Adrenal gland (tissue), 12 donors: ENCODE measurements around the gene DDX46. TPM values are rescaled to one million over a fixed set of nuclear protein-coding genes. Genes with fewer than 3 reads are reported as not detected.
"Not testable (repeated sequence)": the region's sequence is repeated elsewhere in the genome, so short reads cannot be mapped to it uniquely, and the experiment has no call there.

Source experiments
- DNase-seq, 7 donors: peaks; one replicate each; pipeline ENCODE4 v3.0.0-alpha.2; 2019 to 2020
- H3K27ac ChIP-seq, 5 donors: fragments of 200-600 bp; sonication (generic) in 4 of 5; 1 replicate in 3 of 5; 2 replicates in 2 of 5; pipeline versions ENCODE4 v1.5.1 to v1.8.0; 2016 to 2020; ENCODE audit warnings: mild to moderate bottlenecking in 1 of 5
- H3K27me3 ChIP-seq: fragments of 200-600 bp; 2 replicates; pipeline ENCODE4 v1.8.0; 2021
- H3K36me3 ChIP-seq, 2 donors: fragments of 200-600 bp; replicated peaks in 1 of 2; 1 replicate in 1 of 2; 2 replicates in 1 of 2; pipeline versions ENCODE4 v1.5.1 to v1.8.0; 2018 to 2022
- H3K4me1 ChIP-seq, 2 donors: fragments of 200-600 bp; replicated peaks in 1 of 2; 1 replicate in 1 of 2; 2 replicates in 1 of 2; pipeline versions ENCODE4 v1.5.1 to v1.8.0; 2018 to 2021
- H3K4me3 ChIP-seq, 4 donors: fragments of 200-600 bp; sonication (generic) in 3 of 4; one replicate each; pipeline ENCODE4 v1.5.1; 2016 to 2018
- H3K9me3 ChIP-seq, 3 donors: fragments of 200-600 bp; sonication (generic) in 1 of 3; replicated peaks in 1 of 3; 1 replicate in 2 of 3; 2 replicates in 1 of 3; pipeline versions ENCODE4 v1.5.1 to v1.8.0; 2016 to 2021
- CTCF ChIP-seq, 6 experiments: fragments of 450-650 bp in 4 of 6; fragments of 200-600 bp in 2 of 6; sonication (generic) in 1 of 6; IDR thresholded peaks; 1 replicate in 5 of 6; 2 replicates in 1 of 6; pipeline versions ENCODE4 v1.5.1 to v1.8.0; 2016 to 2021; ENCODE audit warnings: antibody characterized with exemption in 6 of 6, mild to moderate bottlenecking in 2 of 6, moderate library complexity in 1 of 6
- POLR2A ChIP-seq, 2 donors: fragments of 450-650 bp; IDR thresholded peaks; one replicate each; pipeline ENCODE4 v1.6.1; 2017; ENCODE audit warnings: antibody characterized with exemption in 2 of 2, mild to moderate bottlenecking in 2 of 2, moderate library complexity in 1 of 2
- WGBS, 4 donors: extraction: QIAGEN DNeasy Blood & Tissue Kit in 2 of 4; methylation state at CpG; one replicate each; pipeline versions ENCODE4 v1.1.5 to v1.1.7; 2013 to 2017; 5-methylcytosine and 5-hydroxymethylcytosine counted together
- intact Hi-C, 2 donors: fragments of 100-400 bp; cut with DNase I; formaldehyde crosslinking; loops; one replicate each; pipeline versions ENCODE4 v1.14.1 to v1.15.0; 2022 to 2023
- polyA plus RNA-seq, 3 donors: library from polyadenylated mRNA; stranded (reverse); fragments of 200-250 nt in 2 of 3; fragments of 350-450 nt in 1 of 3; fragmentation: Illumina TruSeq in 1 of 3; extraction: RNeasy Lipid Tissue Mini Kit (QIAGEN cat#74804) in 1 of 3; gene quantifications; one replicate each; pipeline ENCODE4 v1.2.3, GENCODE V29; 2013 to 2014
- total RNA-seq, 9 donors: library from RNA; depleted of rRNA in 4 of 9; stranded (reverse); fragments of >200 nt in 4 of 9; fragments of 120-200 nt in 1 of 9; fragmentation: NEBNext Ultra II Directional in 1 of 9; extraction: Animal tissue kit (Norgen Biotek cat#: 25700) in 1 of 9; gene quantifications; one replicate each; pipeline versions ENCODE4 v1.1.0 to v1.2.4, GENCODE V29; 2013 to 2023
- donor health status: healthy with polysubstance abuse.
- donor health status: Bipolar disorder and iron deficiency.
- donor health status: DM: yes; HTN: yes; CAD: no.
- donor health status: DM: no; HTN: no; CAD: no.
- donor health status: DM: no; HTN: no; CAD: no.
- donor health status: DM: yes; HTN: yes; CAD: no.

DDX46 gene
- total and polyA plus RNA-seq, 12 donors = 13.3 to 48.0 (median 35.1) TPM

GRCh38 chr5:134846641-134846960 lies 88.0 kb downstream of the DDX46 start:
- Histone ChIP-seq H3K4me1 (peaks cover 22 to 48% of the 10 kb centered on the region in 2 donors), H3K36me3 (no peaks in the 10 kb centered on the region), H3K27me3 (no peaks in the 10 kb centered on the region), H3K27ac (peak overlapping the region; percentile 95 to 98 (median 96)), H3K4me3 (peak overlapping the region in 3 of 4 donors; percentile 69 to 74 (median 72)), H3K9me3 (no peaks in the 10 kb centered on the region)
- TF ChIP-seq POLR2A (IDR thresholded peaks at IDR 0.05) = no peak
- no peak for TF ChIP-seq CTCF (IDR thresholded peaks at IDR 0.05)
- DNase-seq = peak in 2 of 7 donors; percentile 22 to 27
- intact Hi-C loops = loop anchor here in 1 of 2 donors (10.0 kb wide), 1 partner anchor 58 kb away; the partner anchor contains the start of gene PCBD2
- 0 to 3% (median 1%) methylated on average over 11 of the region's 11 CpGs for WGBS, 4 donors

GRCh38 chr5:134849434-134849933 lies 90.9 kb downstream of the DDX46 start:
- DNase-seq, H3K36me3 ChIP-seq, H3K27me3 ChIP-seq, H3K9me3 ChIP-seq, H3K4me3 ChIP-seq, H3K27ac ChIP-seq: not testable (repeated sequence)
- WGBS, 4 donors = 88 to 93% (median 89%) methylated on average over 7 of the region's 7 CpGs
- H3K4me1 ChIP-seq = peaks cover 22 to 54% of the 10 kb centered on the region in 2 donors
- intact Hi-C loops = loop anchor here in 1 of 2 donors (10.0 kb wide), 1 partner anchor 55 kb away; the partner anchor contains the start of gene PCBD2

GRCh38 chr5:134851307-134851923 lies 92.8 kb downstream of the DDX46 start:
- H3K27ac ChIP-seq = peak overlapping the region in 1 of 5 donors; percentile 46
- intact Hi-C loops = no loop called here

GRCh38 chr5:134856465-134856864 lies 97.9 kb downstream of the DDX46 start:
- H3K27me3 ChIP-seq, H3K4me1 ChIP-seq, intact Hi-C loops, H3K27ac ChIP-seq, H3K9me3 ChIP-seq, H3K4me3 ChIP-seq, DNase-seq: not testable (repeated sequence)
- 89 to 94% (median 92%) methylated on average over 7 of the region's 7 CpGs for WGBS, 4 donors
- H3K36me3 ChIP-seq = peaks cover 0 to 53% of the 10 kb centered on the region in 2 donors

More at GRCh38 chr5:134851307-134851923, 92.8 kb downstream of the DDX46 start:
- 24 to 34% (median 32%) methylated on average over 1 of the region's 1 CpG for WGBS, 4 donors
- Histone ChIP-seq H3K4me1 (peaks cover 22 to 46% of the 10 kb centered on the region in 2 donors), H3K36me3 (peaks cover 0 to 18% of the 10 kb centered on the region in 2 donors), H3K4me3 (no peak overlapping the region), H3K27me3 (no peaks in the 10 kb centered on the region), H3K9me3 (no peaks in the 10 kb centered on the region)
- DNase-seq = peak in 2 of 7 donors; percentile 29 to 60
- TF ChIP-seq POLR2A (IDR thresholded peaks at IDR 0.05) = no peak
- peak; percentile 15 to 53 (median 44) for TF ChIP-seq CTCF (IDR thresholded peaks at IDR 0.05)

DNA sequence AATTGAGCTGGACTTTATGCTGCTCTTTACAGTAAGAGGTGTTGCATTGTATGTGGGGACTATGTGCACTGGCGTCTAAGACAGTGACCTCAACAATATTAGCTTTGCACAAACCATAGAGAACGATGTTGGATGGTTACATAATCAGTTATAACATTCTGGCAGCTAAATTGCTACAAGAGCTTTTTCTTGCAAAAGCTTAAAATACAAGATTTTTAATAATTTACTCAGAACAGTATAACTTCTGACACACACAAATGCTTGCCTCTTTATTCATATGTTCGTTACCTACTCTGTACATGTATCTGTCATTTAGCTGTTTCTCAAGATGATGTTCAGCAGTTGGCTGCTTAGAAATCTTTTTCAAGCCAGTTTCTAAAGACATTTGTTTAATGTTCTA lies 98.8 kb downstream of the DDX46 start:
- H3K36me3 ChIP-seq = peaks cover 0 to 53% of the 10 kb centered on the region in 2 donors
- no peak overlapping the region for H3K4me3 ChIP-seq
- intact Hi-C loops = no loop called here
- H3K9me3 ChIP-seq = no peaks in the 10 kb centered on the region
- H3K27ac ChIP-seq = no peak overlapping the region
- no peaks in the 10 kb centered on the region for H3K27me3 ChIP-seq
- TF ChIP-seq CTCF (IDR thresholded peaks at IDR 0.05) (no peak), POLR2A (IDR thresholded peaks at IDR 0.05) (no peak)
- DNase-seq = no peak
- 51 to 71% (median 57%) methylated on average over 3 of the region's 3 CpGs for WGBS, 4 donors
- peaks cover 0 to 4% of the 10 kb centered on the region in 2 donors for H3K4me1 ChIP-seq
